Measurements from ENCODE around the gene IL16.
"Not testable (repeated sequence)": the region's sequence is repeated elsewhere in the genome, so short reads cannot be mapped to it uniquely, and the experiment has no call there.

The IL16 gene

DNA sequence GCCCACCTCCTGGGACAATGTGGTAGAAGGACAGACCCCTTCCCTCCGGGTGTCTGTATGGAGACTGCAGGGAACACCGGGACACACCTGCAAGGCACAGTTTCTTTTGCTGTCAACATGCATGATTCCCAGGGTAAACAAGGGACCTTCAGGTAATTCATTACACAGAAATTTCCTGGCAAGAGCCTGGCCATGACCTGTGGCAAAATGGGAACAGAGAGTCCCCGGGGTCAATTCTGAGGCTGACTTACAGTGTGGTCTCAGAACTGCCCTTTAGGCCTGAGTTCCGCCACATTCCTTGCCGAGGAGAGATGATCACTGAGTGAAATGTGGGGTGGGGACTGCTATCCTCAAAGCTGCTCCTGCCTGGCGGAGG lies 121.0 kb downstream of the IL16 start:
- DNase-seq: no peak

DNA sequence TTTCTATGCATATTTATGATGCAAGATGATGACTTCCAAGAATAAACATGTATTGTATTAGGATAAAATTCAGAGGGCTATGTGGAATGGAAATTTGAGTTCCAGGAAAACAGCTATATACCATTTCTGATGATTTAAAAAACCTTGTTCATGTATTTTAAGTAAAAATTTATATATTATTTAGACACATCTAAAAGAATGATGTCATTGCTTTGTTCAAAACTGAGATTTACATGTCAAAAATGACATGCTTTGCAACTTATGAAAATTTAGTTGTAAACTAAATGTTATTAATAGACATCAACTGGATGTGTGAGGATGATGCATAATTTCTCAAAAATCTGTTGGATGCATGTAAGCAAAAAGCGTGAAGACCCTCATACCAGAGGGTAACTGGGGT lies 125.0 kb downstream of the IL16 start:
- DNase-seq: no peak

DNA sequence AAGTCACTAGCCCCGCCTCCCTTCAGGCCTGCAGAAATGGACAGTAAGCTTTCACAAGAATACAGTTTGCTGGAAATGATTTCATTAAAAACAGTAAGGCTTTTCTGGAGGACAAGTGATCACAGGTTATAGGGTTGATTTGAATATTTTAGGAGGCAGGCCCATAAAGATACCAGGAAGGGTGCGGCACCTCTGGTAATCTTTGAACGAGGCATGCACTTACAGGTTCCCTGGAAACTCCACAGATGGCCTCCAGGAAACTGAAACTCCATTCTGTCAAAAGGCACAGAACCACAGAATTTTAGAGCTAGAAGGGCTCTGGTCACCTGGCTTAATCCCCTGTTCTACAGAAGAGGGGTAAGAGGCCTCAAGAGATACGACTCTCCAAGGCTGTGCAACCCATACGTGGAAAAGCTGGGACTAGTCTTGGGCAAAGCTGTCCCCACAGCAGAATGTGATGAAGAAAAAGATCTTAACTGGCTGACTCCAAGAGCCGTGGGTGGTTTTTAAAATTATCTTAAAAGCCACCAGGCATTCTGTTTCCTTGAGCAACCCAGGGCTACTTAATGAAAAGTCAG lies 126.1 kb downstream of the IL16 start:
- no peak for DNase-seq

DNA sequence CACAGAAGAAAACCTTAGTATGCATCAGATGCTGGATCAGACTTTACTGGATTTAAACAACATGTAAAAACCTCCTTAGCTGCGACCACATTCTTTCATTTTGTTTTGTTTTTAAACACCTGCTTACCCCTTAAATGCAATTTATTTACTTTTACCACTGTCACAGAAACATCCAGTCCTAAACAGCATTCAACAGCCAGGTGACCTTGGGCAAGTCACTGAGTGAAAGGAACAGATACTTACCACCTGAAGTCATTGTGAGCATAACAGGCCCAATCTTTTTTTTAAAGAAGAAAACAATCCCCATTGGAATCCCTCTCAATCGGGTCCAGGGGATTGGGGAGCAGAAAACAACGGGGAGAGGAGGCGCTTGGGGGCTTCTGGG lies 126.9 kb downstream of the IL16 start:
- DNase-seq: no peak

DNA sequence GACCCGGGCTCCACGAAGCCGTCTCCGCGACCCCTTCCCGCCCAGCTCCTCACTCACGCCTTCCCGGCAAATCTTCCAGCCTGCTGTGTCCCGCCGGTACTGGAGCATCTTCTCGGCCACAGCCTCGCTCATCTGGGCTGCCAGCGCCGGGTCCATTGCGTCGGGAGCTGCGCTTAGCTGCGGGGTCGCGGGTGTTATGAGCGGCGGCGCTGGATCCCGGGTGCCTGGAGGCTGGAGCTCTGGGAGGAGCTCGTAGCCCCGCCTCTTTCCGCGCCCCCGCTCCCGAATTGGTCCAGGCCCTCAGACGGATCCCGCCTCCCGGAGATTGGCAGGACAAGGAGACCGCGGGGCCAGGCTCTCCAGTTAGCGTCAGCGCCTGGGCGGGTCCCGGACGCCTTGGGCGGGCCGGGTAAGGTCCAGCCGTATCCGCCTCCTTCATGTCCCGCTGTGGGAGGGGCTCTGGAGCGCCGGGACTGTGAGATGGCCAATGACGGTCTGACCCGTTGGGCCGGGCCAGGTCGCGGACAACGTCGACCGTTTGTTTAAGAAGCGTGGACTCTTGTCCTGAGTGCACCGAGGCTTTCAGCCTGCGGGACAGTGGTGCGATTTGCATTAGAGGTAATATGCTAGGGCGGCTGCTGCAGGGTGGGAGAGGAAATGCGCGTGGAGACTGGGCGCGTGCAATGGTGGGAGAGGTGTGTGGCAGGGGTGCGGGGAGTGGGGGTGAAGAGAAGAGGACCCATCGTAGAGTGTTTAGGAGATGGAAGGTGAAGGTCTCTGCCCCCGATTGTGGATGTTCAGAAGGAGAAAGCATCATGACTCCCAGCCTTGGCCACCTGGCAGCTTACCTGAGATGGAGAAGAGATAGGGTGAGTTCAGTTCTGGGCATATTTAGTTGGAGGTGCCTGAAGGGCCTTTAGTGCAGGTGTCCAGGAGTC lies 127.5 kb downstream of the IL16 start, which contains the start of gene STARD5:
Gene STARD5, minus strand, starts transcription at position 198 of the 938 bp plus-strand sequence. Its CDS starts 42 bp downstream, at position 156.
- peak; percentile 89 for DNase-seq

DNA sequence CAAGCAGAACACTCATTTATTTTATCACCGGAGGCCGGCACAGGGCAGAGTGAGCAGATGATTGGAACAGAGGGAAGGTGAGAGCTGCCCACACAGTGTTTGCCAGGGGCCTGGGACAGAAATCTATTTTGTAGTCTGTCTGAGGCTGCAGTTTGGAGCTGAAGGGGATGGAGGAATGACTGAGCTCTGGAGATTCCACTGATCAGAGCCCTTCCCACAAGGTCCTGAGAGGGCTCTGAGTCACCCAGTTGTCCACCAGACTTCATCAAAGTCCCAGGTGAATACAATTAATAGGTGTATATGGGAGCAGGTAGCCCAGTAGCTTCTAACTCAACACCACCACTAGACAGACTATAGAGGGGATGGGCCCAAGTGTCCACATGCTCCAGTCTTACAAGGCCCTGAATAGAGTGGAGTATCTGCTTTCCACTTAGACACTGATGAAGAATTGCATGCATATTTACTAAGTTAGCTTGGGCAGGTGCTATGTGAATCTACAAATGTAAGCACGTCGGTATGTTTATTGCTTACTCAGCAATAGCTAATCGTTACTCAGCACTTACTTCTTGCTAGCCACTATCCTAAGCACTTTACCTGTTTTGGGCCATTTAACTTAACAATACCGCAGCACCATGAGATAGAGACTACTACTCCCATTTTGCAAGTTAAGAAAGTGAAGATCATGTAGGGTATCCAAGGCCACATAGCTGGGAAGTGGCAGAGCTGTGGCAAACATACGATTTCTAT lies 130.0 kb downstream of the IL16 start:
- DNase-seq: no peak

DNA sequence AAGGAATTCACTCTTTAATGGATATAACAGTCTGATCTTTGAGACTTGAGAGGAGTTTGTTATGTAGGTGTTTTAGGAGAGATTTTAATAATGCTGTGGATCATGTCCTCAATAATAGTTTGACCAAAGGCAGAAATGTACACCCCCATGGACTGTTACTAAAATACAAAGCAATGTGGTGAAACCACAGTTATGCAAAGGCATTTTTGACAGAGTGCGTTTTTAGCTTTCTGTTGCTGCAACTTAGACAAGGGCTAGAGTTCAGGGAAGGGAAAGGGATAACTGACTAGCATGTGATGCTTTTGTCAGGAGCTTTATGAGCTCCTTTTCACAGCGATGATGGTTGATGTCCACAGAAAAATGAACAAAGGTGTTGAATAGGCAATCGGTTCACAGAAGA lies 130.8 kb downstream of the IL16 start:
- no peak for DNase-seq

DNA sequence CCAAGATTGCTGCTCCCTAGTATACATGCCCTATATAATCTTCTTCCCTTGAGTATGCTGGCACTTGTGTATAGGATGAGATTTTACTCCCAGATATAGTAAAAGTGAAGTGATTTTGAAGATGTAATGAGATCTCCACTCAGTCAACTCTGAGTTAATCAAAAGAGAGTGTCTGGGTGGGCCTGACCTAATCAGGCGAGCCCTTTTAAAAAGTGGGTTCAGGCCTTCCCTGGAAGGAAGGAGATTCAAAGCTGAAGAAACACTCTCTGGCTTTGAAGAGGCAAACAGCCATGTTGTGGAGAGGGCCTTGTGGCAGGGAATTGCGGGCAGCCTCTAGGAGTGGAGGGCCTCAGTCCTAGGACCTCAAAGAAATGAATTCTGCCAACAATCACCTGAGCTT lies 132.8 kb downstream of the IL16 start:
- DNase-seq: no peak

DNA sequence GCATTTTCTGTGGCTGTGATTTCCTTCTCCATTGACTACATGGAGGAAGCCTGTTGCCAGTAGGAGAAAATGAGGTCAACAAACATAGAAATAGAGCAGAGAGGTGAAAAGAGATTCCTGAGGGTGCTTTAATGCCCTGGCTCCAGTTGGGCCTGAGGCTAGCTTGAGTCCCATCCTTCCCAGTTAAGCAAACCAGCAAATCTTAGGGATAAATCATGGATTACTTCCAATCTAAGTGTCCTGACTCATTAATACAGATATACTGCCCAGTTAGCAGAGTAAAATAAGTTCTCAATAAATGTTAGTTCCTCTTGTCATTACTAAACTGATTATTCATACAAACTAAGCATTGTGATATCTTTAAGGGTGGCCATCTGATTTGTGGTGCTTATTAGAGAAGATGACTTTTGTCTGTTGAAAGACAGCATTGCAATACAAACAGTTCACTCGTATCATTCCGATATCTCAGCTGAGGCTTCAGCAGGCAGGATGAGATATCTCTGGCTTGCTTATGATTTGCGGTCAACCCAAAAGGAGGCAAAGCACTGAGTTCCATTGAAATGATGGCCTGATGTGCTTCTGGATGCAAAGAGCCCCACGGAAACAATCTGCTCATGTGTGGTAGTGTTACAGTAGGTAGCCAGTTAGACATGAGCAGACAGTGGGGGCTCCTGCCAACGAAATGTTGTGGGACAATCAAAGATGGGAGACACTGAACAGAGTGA lies 133.8 kb downstream of the IL16 start:
- no peak for DNase-seq

DNA sequence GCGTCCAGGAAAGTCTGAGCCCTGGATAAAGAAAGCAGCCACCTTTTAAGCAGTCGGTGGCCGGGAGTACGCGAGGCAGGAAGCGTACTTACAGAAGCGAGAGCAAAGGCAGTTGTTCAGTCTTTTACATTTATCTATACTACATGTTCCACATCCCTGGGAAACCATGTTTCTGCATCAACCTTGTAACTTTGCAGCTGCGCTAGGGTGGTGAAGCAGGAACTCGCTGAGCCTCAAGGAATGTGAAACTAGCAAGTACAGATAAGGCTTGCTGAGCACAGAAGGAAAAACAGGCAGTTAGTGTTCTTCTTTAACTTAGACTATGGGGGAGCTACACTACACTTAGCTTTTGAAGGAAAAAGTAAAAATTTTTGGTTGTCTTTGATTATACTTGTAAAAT lies 134.5 kb downstream of the IL16 start:
- DNase-seq: not testable (repeated sequence)

DNA sequence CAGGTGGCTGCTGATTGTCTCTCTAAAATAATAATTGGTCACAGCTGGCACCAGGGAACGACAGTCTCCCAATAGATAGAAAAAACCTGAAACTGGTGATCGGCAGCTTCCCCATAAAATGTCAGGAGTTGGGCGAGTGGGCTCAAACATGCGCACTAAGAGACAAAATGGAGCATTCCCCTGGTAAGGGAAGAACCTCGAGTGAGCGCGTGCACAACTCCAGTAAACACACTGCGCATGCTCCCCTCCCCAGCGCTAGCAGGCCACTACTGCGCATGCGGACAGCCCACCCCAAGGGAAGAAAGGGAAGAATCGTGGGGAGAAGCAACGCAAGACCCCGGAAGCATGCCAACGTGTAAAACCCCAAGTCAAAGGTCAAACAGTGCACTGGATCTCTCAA lies 134.9 kb downstream of the IL16 start:
- DNase-seq: no peak

DNA sequence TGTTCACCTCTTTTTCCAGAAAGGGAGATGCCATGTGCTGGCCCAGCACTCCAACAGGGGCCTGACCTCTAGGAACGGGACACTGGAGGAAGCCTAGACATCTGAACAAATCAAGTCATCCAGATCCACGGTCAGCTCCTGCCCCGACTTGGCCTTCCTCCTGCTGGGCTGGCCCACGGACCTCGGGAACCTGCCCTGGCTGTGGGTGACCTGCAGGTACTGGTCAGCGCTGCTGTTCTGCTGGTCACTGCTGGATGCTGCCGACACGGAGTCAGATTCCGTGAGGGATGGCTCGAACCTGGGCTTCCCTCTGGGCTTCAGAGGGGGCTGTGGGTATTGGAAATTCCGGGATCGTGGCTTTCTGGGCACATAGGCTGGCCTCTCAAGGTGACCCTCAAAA lies 135.6 kb downstream of the IL16 start:
- no peak for DNase-seq

DNA sequence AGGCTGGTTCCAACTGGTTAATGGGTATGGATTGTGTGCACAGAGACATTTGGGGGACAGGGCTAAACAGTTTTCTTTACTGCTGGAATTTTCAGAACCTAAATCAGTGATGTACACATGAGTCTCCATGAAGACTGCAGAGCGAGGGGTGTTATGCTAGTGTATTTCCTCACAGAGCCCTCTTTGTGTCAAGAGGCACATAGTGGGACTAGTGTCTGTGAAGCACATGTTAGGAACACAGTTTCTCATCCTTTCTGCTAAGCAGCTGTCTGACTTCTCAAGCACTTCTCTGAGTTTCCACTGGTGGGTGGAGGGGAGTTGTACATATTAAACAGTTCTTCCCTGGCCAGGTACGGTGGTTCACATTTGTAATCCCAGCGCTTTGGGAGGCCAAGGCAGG lies 136.7 kb downstream of the IL16 start:
- DNase-seq: no peak

DNA sequence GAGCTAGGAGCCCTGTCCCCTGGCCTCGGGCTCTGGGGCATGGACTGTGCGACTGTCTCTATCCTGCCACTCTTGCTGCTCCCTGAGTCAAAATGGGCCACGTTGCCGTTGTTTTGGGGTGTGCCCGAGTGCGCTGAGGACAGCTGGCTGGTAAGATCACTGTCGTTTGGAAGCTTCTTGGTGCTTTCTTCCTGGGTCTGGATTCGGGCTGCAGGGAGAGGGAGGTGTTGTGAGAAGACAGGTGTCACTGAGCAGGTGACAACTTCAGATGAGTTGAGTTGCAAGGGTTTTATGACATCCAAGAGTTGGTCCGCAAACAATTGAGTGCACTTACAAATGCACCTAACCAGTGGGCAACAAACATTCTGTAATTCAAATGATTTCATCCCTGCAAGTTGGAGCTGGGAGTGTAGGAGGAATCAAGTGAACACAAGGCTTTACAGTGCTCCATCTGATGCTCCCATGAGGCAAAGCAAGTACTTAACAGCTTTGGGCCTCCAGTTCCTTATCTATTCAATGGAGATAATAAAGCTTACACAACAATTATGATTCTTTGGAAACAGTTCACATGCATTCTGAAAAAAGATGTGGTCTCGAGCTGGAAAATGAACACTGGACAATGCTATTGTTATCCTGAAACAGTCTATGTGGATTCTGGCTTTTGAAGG lies 138.2 kb downstream of the IL16 start:
- peak; percentile 62 for DNase-seq

DNA sequence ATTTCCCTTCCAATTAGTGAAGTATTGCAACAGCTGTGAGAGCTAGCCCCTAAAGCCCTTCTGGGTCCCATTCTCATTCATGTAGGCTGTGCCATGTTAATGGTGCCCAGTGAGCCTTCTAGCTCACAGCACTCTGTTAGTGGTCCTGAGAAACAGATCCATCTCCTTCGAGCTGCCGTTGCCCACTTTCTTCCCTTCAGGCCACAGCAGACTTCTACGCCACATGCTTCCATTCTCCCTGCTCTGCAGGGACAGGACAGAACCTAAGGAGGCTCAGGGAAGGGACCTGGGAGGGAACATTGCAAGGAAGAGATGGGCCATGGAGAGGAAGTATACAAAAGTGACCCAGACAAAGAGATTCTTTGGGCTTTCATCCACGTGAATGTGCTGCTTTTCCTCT lies 139.0 kb downstream of the IL16 start:
- DNase-seq: no peak

DNA sequence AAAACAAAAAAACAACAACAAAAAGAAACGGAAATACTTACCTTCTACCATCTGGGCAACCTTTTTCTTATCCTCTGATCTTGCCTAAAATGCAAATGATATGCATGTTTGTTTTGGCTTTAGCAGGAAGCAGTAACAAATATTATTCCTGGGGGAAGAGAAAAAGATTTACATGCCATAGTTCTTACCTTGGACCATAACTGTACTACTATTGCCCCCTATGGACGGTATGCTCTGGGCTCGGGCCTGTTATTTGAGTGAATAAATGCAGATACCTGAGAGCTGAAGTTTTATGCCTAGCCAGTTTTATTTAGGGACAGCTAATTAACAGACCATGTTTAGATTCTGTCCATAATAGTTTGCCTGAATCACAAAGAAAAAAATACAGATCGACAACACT lies 139.9 kb downstream of the IL16 start:
- DNase-seq: no peak

DNA sequence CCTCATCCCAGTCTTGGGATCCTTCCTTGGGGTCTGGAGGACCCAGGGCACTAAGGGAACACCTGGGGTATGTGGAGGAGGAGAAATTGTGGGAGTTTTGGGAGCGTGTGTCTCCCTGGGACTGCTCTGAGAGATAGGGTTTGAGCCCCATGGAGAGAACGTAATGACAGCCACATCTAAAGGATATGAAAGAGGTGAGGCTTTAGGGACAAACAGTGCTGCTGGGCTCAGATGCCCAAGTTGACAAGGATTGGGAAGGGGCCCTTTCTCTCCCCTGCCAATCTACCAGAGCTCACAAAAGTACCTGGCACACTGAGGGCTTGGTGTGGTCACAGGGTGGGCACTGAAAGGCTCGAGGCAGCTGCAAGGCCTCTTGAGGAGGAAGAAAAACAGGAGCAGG lies 140.6 kb downstream of the IL16 start:
- DNase-seq: no peak

DNA sequence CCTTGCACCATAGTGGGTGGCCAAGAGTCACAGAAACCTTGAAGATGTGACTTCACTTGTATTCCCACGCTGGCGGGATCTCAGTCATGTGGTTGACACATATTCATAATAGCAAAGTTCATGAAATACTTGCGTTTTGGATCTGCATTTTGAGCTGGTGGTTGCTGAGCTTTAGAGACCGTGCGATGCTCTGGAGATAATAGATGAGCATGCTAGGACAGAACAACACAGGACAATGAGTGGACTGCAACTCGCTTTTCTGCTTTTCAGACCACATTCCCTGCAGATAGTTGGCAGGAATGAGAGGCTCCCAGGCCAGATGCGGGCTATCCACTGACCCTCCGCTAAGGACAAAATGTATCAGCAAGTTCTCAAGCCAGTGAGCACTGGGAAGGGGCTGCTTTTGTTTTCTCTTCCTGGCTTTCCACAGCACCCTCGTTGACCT lies 141.1 kb downstream of the IL16 start:
- no peak for DNase-seq

DNA sequence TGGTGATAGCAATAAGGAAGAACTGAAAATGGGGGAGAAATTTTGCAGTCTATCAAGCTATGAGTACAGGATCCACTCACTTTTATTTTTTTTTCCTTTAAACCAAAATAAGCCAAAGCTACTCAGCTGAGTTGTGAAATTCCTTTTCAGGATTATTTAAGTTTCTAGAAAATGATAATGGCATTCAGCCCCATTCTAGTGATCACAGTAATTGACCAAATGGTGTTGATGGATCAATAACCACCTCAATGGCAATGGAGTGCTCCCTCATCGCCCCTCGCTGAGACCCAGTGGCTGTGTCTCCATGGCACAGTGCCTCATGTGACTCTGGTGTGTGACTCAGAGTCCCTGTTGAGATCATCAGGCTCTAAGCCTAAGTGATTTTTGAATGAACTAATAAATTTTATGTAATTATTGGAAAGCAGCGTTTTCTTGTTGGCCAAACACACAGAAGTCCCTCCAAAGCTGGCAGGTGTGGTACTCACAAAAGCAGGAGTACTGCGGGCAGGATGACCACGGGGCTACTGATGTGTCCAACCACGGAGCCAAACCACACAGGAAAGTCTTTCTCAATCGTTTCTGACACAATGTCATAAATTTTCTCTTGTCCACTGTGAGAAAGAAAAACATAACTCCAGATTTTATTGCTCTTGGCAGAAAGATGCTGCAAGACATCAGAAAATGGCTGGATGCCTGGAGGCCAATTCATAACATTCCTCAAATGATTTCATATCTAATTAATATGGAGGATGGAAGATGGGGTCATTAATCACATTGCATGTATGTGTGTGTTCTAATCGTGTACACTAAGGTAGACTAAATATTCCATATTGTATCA lies 141.7 kb downstream of the IL16 start:
- no peak for DNase-seq

DNA sequence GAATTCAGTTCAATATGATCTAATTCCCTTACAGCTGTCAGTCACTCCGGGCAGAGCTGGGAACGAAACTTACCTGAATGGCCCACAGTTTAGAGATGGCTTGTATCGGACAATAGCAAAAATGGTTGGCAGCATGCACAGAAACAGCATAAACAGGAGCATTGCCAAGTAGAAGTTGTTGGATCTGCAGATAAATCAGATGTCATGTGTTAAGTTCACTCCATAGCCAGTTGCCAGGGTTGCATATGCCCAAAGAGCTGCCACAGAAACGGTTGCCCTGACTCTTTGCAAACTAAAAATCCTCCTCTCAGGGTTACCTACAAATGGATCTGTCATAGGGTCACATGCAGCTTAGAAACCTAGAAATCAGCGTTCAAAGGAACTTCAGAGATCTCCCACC lies 142.6 kb downstream of the IL16 start:
- no peak for DNase-seq

DNA sequence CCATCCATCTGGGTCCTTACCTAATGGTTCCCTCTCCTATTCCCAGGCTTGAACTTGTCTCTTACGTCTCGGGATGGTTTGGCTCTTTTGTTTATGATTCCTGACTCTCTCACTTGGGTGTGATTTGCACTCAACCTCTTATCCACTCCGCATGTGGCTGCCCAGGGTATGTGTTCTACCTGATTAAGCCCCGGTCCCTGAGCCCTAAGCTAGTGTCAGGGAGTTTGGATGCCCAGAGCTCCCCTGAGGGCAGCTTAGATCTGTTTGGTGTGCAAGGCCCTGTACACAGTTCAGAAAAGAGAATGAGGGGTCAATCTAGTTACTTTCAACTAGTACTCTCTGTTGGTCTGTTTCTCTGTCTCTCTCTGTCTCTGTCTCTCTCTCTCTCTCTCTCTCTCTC lies 143.2 kb downstream of the IL16 start:
- no peak for DNase-seq

DNA sequence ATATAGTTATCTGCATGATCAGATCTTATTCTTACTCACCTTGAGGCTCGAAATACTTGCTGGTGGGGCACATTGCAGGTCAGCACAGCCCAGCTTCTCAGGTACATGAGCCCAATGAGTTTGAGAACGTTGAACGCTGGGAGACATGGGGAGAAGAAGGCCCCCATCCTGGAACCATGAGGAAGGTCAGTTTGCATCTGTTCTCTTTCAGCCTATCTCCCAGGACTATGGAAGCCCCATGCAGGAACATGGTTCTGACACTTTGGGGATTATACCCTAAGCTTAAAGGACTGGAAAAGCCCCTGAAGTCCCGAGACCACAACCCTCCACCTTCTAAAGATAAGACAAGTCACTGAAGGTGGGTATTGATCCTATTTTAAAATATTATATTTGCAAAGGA lies 144.7 kb downstream of the IL16 start:
- no peak for DNase-seq
